Measurements from ENCODE around the gene PPP1R14B.
"Not testable (repeated sequence)": the region's sequence is repeated elsewhere in the genome, so short reads cannot be mapped to it uniquely, and the experiment has no call there.

The PPP1R14B gene

DNA sequence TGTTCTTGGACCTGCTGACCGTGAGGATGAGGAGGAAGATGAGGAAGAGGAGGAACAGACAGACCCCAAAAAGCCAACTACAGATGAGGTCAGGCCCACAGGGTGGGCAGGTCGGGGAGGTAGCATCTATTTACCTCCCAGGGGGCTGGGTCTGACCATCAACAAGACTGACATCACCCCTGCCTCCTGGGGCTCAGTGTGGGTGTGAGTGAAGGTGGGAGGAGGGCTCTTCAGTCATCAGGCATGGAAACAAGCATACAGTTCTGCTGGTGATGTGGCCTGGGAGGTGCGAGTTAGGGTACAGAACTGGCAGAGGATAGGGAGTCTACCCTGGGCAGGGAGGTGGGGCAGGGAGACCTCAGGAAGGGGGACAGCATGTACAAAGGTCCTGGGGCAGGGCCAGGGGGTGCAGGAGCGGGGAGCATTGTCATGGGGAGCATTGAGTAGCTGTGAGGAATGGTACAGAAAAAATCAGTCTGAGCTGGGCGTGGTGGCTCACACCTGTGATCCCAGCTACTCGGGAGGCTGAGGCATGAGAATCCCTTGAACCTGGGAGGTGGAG, 13.5 kb upstream of the PPP1R14B start:
- no peak for DNase-seq

DNA sequence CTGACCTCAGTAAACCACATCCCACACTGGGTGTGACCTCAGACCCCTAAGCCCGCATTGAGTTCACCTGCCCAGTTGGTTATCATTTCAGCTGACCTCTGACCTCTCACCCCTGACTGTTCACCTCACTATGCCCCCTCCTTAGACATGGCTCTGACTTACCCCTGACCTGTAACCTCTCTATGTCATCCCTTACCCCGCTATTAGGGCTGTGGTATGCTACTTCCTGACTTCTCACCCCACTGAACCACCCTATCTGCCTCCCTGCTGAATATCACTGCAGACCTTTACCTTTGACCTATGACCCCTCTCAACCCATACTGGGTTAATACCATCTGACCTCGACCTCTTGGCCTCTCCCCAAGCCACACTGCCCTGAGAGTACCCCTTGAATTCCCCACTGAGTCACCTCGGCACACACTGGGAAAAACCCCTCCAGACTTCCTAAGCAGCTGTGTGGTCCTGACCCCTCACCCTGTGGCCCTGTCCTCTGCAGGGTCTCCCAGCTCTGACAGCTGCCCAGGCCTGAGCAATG, 12.9 kb upstream of the PPP1R14B start:
- no peak for DNase-seq

DNA sequence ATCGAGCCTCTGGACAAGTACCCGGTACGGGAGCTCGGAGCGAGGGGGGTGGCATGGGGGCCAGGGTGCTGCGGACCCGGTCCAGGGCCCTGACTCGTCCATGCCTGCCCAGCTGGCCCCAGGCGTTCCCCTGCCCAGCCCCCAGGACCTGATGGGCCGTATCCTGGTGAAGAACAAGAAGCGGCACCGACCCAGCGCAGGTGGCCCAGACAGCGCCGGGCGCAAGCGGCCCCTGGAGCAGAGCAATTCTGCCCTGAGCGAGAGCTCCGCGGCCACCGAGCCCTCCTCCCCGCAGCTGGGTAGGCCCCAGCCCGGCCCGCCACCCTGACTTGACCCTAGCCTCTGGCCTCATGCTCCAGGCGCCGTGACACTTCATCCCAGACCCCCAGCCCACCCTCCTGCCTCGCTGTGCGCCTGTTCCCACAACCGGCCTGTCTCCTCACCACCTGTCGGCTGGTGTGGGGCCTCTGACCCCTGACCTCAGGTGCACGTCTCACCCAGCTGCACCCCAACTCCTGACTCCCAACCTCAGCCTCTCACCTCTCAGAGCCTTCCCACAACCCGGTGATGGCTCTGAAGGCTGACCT, 12.3 kb upstream of the PPP1R14B start:
- no peak for DNase-seq

DNA sequence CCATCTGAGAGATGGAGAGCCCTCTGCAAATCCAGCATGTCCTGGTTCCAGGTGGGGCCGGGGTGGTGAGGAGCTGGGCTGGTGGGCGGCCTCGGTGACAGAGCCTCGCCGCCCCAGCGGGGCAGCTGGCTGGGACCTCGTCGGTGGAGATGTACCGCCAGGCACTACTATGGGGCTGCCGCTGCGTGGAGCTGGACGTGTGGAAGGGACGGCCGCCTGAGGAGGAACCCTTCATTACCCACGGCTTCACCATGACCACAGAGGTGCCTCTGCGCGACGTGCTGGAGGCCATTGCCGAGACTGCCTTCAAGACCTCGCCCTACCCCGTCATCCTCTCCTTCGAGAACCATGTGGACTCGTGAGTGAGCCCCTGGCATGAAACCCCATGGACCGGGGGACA, 11.6 kb upstream of the PPP1R14B start:
- no peak for DNase-seq

DNA sequence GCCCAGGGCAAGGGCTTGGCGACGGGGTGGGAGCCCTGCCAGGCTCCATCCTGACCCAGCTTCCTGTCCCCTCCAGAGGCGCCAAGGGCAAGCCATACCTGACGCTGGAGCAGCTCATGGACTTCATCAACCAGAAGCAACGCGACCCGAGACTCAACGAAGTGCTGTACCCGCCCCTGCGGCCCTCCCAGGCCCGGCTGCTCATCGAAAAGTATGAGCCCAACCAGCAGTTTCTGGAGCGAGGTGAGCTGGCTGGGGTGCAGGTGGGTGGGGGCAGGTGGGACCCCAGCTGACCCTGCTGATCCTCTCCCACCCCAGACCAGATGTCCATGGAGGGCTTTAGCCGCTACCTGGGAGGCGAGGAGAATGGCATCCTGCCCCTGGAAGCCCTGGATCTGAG, 9.6 kb upstream of the PPP1R14B start:
- DNase-seq, result no peak

DNA sequence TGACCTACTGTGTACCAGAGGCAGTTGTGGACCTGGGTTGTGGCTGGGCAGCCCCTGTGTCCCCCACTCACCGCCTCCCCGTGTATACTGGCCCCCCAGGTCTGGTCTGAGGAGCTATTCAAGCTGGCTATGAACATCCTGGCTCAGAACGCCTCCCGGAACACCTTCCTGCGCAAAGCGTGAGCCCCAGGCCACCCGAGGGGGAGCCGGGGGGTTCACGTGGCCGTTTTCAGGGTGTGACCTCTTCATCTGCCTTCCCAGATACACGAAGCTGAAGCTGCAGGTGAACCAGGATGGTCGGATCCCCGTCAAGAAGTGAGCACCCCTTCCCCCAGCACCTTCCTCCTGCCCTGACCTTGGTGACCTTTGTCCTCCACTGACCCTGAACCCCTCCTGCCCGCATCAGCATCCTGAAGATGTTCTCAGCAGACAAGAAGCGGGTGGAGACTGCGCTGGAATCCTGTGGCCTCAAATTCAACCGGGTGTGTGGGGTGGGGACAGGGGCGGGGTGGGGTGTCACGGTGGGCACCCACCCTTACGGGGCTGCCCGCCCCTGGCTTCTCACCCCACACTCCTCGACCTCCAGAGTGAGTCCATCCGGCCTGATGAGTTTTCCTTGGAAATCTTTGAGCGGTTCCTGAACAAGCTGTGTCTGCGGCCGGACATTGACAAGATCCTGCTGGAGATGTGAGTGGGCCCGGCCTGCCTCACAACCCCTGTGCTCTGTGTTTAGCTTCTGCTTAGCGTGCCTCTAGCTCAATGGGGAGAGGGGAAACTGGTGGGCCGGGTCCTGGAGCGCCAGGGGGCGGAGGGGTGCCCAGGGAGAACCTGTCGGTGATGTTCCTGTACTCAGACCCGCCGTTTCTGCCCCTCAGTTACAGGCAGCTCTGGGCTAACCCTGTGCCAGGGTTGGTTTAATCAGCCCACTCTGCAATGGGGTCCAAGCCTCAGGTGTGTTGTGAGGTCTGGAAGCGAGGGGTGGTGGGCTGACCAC, 8.7 kb upstream of the PPP1R14B start:
- DNase-seq, result no peak

DNA sequence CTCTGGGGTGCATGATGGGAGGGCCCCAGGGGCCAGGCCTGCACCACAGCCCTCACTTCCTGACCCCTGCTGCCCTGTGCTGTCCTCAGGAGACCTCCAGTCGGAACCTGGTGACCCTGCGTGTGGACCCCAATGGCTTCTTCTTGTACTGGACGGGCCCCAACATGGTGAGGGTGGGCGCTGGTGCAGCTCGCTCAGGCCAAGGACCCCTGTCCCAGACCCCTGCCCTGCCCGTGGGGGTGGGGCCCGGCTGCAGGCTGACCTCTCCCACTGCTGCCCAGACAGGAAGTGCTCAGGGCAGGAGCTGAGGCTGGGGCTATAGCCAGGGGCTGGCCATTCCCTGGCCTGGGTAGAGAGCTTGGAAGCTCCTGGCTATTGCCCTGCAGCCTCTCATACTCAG, 7.6 kb upstream of the PPP1R14B start:
- no peak for DNase-seq

DNA sequence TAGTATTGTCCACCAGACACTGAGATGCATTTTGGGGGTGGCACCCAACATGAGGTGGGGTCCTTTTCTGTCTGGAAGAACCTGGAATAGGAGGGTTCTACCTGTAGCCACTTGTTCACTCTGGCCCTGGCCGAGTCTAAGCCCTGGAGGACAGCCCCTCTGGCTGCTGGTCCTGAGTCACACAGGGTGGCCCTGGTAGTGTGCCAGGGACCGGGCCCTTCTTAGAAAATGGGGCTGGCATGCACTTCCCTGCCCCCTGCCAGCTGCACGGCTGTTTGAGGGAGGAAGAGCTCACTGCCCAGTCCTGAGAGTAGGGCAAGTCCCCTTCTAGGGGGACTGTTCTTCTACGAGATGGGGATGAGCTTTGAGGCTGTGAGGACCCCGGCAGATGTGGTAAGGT, 6.7 kb upstream of the PPP1R14B start:
- DNase-seq, result no peak

DNA sequence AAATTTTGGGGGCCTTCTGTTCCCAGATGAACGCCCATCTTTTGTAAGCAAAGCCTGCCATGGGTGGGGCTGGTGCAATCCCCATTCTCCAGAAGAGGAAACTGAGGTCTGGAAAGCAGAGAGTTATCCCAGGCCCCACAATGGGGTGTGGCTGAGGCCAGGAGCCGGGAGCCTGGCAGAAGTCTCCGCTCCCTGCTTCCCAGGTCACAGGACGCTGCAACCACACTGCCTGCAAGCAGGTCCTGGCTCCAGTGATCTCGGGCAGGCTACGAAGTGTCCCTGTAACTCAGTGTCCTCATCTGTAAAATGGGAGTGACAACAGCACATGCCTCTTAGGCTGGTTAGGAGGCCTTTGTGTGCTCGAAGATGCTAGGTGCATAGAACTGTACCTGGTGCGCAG, 6.3 kb upstream of the PPP1R14B start:
- no peak for DNase-seq

DNA sequence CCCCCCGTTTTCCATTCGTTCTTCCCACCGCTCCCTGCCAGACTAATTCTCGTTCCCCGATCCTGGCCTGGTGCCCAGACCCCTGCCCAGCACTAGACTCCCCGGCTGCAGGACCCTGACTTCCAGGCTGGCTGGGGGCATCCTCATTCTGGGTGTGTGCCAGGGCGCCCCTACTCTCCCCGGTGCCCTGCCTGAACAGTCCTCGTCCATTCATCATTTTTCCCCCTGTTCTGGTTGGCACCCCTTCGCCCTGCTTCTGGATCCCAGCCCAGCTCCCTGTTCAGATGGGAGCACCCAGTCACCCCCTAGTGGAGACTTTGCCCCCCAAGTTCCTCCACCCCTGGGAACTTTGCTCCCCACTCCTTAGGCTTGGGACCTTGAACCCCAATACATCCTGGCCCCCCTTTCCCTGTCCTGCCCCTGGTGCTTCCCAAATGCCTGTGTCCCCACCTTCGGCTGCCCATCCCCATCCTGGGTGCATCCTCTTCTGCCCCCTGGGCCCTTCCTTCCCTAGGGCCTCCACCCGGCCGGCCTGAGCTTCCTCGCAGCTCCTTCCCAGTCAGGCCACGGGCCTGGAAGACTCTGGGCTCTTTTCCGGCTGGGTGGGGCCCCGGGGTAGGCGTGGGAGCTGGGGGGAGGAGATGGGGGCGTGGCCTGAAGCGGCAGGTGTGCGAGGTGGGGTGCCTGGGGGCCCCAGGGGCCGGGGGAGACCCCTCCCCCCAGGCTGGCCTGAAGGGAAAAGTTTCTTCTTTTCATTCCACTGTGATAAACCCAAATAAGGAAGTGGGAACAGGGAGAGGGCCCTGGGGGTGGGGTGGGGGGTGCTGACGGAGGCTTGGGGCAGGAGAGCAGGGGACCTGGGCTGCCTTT, 5.5 kb upstream of the PPP1R14B start:
- no peak for DNase-seq

DNA sequence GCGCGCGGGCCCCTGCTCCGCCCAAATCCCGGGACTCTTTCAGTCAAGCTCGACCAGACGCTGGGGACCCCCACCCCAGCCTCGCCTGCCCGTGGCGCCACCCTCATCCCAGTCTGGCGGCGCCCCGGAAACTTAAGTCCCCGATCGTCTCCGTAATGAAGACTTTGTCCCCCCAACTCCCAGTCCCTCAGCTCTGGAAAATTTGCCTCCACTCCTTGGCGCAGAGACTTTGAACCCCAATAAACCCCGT, 4.9 kb upstream of the PPP1R14B start:
- no peak for DNase-seq

DNA sequence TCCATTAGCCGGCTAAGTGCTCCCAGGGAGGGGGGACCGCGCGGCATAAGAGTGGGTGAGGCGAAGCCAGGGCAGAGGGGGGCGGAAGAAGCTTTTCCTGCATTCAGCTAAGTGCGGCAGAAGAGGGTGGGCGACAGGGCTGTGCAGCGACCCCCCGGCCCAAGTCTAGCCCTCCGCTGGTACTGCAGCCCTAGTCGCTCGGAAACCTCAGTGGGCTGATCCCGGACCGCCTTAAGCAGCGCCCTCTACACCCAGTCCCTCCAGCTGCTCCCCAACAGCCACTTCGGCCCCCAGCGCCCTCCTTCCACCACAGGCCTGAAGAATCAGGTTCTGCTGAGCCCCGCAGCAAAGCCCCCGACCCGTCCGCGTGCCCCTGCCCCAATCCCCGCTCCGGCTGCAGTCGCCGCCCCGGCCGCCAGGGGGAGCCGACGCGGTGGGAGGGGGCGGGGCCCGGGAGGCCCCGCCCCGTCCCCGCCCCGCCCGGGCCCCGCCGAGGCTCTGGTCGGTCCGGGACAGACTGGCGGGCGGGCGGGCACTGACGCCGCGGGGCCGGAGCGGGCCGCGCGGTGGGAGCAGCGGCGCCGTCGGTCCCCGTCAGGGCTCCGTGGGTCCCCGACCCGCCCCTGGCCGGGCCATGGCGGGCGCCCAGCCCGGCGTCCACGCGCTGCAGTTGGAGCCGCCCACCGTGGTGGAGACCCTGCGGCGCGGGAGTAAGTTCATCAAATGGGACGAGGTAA, 4.4 kb upstream of the PPP1R14B start, which contains the start of gene PLCB3:
PLCB3 (plus strand) TSS at position 515 of the 737 bp plus-strand sequence; CDS start at position 635, 120 bp downstream.
- DNase-seq, result no peak

DNA sequence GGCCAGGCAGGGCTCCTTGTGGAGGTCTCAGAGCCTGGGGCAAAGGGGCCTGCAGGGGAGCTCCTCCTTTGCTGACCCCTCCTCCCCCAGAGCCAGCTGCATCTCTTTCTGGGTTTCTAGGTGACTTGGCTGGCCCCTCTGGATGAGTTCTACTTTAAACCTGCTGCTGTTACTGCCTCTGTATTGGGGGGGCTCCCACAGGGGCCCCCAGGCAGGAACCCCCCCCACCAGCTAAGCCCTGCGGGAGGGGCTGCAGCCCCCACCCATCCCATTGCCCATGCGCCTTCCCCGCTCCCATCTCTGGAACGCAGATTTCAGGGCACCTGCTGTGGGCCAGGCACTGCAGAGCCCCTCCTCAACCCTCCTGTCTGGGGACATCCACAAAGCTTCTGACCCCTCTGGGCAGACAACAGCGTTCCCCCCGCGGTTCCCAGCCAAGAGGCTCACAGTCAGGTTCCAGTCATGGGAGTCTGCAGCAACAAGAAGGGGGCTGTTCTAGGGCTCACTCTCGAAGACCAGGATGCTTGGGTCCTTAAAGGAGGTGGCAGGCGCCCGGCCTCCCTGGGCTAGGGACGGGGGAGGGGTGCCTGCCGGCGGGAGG, 3.8 kb upstream of the PPP1R14B start:
- DNase-seq, result no peak

DNA sequence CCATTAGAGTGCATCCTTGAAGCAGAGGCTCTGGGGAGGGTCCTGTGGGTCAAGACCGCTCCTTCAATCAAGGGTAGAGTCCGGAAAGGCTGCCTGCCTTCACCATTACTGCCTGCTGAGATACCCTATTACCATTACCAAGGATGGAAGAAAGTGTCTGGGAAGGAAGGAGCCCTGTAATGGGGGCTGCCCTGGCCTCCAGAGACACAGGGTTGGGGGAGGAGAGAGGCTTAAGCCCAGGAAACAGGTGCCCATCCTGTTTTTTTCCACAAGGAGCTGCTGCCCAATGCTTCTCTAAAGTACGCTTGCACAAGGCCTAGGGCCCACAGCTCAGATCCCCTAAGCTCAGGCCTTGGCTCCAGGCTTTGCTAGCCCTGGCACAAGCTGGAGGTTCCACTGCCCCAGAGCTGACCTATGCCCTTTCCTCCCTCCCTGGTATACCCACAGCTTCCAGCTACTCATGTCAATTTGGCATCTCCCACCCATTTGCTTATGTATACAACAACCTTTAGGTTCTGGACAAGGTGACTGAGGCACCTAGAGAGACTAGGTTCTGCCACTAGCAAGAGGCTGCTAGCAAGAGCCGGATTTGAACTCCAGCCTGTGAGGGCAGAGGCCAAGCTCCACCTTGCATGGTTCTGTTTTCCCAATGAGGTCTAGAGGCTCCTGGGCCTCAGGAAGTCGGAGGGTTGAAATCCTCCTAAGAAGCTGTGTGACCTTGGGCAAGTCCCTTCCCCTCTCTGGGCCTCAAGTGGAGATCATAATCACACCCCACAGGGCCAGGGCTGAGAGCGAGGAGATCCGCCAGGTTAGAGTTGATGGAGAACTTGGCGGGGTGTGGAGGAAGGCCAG, 3.0 kb upstream of the PPP1R14B start:
- DNase-seq, result no peak

DNA sequence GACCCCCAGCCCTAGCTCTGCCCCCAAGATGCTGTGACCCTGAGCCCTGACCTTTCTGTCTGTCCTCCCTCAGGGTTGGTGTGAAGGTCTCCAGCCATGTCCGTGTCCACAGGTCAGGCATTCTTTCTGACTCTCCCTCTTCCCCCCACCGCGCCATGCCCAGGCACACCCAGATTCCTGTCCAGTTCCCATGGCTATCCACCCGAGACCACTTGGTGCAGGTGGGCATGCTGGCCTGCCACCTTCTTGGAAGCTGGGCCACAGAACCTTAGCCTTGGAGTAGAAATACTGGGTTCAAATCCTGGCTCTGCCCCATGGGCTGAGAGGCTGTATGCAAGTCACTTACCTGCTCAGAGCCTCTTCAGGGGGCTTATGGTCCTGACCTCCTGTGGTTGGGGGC, 2.3 kb upstream of the PPP1R14B start:
- no peak for DNase-seq

DNA sequence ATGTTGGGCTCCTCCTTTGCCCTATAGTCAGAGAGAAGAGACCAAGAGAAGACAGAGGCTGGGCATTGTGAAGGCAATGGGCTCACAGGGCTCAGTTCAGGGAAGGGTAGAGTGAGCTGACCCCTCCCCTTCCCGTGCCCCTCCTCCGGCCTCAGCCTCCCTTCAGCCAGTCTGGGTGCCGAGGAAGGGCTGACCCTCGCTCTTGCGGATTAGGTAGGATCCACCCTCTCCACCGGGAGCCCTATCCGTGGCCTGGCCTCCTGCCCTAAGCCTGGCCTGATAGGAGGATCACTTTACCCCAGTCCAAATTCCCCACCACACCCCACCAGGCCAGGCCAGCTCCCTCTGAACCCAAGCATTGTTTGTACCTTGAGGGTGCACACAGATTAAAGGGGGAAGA, 1.8 kb upstream of the PPP1R14B start:
- no peak for DNase-seq

DNA sequence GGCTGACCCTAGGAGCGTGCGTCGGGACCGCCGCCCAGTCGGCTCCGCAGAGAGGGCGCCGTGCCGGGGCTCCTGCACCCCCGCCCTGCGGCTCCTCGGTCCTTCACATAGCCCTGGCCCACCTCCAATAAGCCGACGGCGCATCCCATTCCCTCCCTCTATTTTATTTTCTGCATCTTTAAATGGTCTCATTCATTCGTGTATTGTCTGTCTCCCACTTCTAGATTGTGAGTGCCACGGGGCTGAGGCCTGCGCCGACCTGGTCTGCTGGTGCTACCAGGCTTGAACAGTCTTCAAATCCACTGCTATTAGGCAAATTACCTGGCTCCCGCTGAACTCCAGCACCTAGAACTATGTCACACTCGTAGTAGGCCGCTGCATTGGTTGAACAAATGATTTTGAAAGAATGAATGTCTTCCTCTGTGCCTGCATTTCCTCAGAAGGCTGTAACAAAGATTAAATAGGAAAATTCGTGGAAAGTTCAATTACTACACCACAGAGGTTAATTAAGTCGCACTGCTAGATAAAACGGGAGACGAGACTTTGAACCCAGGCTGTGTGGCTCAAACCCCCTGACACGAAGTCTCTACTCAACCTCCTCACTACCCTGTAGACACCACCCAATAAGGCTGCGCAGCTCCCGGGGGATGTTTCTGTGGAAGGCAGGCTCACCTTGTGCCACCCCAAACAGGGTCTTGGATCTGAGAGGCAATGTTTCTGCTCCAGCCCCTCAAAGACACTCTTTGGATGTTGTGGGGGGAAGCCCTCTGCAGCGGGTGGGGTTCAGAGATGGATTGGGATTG, 1.2 kb upstream of the PPP1R14B start:
- no peak for DNase-seq

DNA sequence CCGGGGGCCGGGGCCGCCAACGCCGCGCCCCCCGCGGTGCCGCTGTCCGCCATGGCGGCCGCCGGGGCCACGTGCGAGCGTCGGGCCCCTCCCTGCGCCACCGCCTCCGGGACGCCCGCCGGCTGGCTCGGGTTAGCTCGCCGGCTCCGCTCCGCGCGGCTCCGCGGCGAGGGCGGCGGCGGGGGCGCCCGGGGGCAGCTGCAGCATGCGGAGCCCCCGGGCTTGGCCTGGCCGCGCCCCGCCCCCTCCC, 197 bp downstream of the PPP1R14B start:
- DNase-seq, result not testable (repeated sequence)

DNA sequence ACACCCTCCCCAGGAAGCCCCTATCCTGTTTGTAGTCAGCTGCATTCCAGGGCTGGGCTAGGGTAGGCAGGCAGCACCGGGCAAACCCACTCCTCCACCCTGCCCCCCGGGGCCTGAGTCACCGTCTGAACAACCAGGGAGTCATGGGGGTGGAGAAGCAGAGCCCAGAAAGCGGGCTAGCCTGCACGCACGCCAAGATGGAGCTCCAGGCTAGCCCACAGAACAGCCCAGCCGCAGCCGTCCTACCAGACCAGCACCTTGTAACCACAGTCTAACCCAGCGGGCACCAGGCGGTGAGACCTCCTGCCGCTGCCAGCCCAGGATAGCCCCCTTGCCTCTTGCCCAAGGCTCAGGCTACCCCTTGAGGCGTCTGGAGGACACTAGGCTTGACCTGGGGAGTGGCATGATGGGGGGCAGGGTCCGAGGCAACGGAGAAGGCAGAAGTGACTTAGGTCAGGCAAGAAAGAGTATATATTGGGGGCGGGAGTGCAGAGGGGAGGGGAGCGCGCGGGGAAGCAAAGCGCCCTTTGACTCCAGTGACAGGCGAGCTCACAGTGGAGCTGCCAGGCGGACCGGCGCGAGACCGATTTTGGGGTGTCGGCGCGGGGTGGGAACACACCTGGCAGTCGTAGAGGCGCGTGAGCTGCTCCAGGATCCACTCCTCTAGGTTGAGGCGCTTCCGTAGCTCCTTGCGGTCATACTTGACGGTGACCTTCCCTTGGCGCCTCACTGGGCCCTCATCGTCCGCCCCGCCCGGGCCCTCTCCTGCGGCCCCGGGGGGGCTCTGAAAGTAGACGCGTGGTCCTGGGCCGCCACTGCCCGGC, 734 bp downstream of the PPP1R14B start:
- no peak for DNase-seq
